ENCODE measurements around the gene SRRM1.

GRCh38 chr1:24639094-24639493 lies 4.0 kb upstream of the SRRM1 start:
- no peak for TF ChIP-seq BHLHE40 (IDR thresholded peaks at IDR 0.05; ENCODE audit: borderline replicate concordance)
- TF ChIP-seq SP1 (IDR thresholded peaks at IDR 0.05), result no peak
- no peak for TF ChIP-seq FOXM1 (IDR thresholded peaks at IDR 0.05; ENCODE audit: borderline replicate concordance)
- no peak for TF ChIP-seq SUZ12 (IDR thresholded peaks at IDR 0.05)
- no peak for TF ChIP-seq ELF4 (IDR thresholded peaks at IDR 0.05)
- TF ChIP-seq ARNT (IDR thresholded peaks at IDR 0.05), result no peak

All from HEK293T (cell line).